Loucy (cell line): Measurements from ENCODE around the gene OR10J5.

Experiments used
- EZH2phosphoT487 ChIP-seq: fragments of 200-600 bp; IDR thresholded peaks from 2 replicates; pipeline ENCODE4 v1.6.1; 2018; ENCODE audit warnings: antibody characterized with exemption, mild to moderate bottlenecking, moderate library complexity, borderline replicate concordance
- TF ChIP-seq, protein P1 (sequence below): fragments of 200-600 bp; sonication (generic); conservative IDR thresholded peaks from 2 replicates; pipeline ENCODE4 v1.5.1; 2014; ENCODE audit warnings: mild to moderate bottlenecking, antibody characterized with exemption, low read length

DNA sequence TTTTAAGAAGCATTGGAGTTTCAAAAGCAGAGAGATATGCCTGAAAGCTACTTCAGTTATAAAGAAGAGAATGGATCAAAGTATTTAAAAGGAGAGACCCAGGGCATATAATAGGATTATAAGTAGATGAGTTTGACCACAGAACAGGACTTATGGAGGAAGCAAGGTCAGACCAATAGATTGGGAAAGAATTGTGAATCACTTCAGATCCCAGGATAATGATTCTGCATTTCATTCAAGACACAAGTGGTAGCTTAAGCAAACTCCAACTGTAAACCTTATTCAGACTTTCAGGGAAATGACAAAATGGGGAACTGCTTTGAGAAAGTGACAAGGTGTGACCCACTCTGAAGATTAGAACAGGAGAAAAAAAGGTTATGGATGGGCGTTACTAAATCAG is 18.9 kb upstream of the OR10J5 start:
- TF ChIP-seq, protein P1, sequence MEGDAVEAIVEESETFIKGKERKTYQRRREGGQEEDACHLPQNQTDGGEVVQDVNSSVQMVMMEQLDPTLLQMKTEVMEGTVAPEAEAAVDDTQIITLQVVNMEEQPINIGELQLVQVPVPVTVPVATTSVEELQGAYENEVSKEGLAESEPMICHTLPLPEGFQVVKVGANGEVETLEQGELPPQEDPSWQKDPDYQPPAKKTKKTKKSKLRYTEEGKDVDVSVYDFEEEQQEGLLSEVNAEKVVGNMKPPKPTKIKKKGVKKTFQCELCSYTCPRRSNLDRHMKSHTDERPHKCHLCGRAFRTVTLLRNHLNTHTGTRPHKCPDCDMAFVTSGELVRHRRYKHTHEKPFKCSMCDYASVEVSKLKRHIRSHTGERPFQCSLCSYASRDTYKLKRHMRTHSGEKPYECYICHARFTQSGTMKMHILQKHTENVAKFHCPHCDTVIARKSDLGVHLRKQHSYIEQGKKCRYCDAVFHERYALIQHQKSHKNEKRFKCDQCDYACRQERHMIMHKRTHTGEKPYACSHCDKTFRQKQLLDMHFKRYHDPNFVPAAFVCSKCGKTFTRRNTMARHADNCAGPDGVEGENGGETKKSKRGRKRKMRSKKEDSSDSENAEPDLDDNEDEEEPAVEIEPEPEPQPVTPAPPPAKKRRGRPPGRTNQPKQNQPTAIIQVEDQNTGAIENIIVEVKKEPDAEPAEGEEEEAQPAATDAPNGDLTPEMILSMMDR: no peak
- TF ChIP-seq EZH2phosphoT487: no peak
